NCI-H774 (cell line): ENCODE measurements around the gene ALOX5.

ENCODE experiments used
- DNase-seq: peaks from one replicate; lab custom pipeline; 2025; lab: John Stamatoyannopoulos, UW

Gene ALOX5

DNA sequence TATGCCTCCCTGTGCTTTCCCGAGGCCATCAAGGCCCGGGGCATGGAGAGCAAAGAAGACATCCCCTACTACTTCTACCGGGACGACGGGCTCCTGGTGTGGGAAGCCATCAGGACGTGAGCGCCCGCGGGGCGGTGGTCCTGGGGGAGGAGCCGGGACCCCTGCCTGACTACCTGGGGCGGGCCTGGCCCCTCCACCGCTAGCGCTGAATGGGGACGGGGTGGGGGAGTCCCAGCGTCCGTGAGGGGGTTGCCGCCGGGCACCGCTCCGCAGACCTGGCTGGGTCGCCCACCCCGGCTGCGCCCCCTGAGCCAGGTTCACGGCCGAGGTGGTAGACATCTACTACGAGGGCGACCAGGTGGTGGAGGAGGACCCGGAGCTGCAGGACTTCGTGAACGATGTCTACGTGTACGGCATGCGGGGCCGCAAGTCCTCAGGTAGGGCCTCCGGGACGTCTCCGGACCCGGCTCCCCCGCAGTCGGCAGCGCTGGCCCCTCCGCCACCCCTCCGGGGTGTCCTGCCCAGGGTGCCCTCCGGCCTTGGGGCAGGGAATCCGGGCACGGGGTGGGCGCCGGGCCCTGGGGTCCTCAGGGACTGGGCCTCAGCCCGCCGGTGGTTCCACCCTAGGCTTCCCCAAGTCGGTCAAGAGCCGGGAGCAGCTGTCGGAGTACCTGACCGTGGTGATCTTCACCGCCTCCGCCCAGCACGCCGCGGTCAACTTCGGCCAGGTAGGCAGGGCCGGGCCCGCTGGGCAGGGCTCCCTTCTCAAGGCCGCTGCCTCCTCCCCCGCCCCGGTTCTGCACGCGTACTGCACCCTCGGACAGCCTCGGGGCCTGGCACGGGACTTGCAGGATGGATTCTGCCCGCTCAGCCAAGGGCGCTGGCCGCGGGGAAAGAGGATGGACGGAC lies 69.3 kb downstream of the ALOX5 start:
- DNase-seq: no peak

DNA sequence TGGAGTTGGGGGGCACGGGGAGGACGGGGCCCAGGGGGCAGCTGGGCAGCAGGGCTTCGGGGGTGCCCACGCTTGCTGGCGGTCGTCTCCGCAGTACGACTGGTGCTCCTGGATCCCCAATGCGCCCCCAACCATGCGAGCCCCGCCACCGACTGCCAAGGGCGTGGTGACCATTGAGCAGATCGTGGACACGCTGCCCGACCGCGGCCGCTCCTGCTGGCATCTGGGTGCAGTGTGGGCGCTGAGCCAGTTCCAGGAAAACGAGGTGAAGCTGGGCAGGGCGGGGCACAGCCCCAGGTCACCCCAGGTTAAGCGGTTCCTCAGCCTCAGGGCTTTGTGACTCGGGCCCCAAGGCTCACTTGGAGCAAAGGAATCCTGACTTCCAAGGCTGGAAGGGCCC lies 70.0 kb downstream of the ALOX5 start:
- DNase-seq: no peak

DNA sequence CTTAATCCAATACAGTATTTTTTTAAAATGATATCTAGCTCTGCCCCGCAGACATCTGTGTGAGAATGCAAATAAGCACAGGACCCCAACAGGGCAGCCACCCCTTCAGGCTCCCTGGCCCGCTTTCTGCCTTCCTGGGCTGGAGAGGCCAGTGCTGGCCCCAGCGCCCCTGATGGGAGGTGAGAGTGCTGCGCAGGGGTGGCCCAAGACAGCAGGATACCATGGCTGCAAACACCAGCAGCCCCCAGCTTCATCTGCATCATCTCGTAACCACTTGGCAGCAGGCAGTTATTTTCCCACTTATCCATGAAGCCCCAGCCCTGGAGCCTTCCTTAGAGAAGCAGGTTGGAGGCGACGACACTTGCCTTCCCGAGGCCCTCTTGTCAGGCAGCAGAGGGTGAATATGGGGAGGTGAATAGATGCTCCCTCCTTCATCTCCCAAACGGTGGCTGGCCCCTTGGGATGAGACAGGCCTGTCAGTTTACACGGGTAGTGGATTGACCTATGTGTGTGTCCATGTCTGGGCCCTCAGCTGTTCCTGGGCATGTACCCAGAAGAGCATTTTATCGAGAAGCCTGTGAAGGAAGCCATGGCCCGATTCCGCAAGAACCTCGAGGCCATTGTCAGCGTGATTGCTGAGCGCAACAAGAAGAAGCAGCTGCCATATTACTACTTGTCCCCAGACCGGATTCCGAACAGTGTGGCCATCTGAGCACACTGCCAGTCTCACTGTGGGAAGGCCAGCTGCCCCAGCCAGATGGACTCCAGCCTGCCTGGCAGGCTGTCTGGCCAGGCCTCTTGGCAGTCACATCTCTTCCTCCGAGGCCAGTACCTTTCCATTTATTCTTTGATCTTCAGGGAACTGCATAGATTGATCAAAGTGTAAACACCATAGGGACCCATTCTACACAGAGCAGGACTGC lies 71.2 kb downstream of the ALOX5 start:
- no peak for DNase-seq

DNA sequence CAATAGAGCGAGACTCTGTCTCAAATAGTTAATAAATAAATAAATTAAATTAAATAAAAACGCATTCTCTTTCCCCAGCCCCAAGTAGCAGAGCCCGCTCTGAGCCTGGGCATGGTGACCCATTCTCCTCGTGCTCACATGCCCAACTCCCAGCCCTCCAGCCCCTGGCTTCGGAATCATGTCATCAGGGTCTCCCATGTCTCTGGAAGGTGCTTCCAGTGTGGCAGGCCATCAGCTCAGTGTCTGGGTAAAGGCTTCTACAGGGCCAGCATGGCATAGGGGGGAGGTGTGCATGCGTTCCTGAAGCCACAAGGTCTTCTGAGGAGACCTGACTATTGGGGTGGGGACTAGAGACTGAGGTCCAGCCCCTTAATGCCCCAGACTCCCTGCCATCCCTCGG lies 72.8 kb downstream of the ALOX5 start:
- no peak for DNase-seq

DNA sequence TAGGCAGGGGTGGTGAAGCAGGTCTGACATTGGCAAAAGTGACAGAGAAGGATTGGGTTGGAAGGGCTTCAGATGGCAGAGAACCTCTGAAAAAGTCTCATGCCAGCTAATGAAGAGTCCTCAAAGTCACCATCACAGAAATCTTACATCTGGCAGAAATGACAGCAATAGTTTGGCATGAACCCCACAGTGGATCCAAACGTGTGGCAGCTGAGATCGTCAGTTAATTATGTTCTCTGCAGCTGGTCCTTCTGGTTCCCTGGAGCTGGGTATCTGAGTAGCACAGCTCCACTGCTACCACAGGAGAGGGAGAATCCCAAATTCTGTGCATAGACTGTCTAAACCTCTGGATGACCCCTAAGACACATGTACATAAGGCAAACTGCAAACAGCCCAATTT lies 73.4 kb downstream of the ALOX5 start:
- no peak for DNase-seq

DNA sequence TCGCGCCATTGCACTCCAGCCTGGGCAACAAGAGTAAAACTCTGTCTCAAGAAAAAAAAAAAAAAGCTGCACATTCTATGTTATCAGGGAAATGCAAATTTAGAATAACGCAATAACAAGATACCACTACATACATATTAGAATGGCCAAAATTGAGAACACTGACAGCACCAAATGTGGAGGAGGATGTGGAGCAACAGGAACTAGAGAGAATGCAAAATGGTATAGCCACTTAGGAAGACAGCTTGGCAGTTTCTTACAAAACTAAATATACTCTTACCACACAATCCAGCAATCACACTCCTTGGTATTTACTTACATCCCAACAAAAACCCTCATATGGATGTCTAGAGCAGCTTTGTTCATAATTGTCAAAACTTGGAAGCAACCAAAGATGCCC lies 76.8 kb downstream of the ALOX5 start:
- no peak for DNase-seq

DNA sequence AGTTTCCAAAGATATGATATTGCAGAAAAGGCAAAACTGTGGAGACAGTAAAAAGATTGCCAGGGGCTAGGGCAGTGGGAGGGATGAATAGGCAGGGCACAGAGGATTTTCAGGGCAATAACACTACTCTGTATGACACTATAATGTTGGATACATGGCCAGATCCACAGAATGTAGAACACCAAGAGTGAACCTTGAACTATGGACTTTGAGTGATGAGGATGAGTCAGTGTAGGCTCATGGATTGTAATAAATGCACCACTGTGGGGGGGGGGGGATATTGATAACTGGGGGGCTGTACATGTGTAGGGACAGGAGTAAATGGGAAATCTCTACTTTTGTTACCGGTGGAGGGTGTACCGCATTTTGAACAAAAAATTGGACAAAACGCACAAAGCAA lies 77.4 kb downstream of the ALOX5 start:
- DNase-seq: no peak

DNA sequence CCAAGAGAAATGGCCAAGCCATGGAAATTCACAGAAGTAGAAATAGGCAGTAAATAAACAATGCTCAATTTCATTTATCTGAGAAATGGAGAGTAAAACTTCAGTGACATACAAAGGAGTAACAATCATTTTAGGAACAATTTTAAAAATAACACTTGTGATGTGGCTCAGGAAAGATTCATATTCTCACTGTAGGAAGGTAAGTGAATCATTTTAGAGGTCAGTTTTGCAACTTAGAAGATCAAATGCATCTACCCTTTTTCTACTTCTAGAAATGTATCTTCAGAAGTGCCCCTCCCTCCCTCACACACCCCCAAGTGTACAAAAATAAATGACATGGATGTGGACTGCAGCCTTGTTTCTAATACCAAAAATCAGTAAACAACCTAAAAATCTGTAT lies 78.3 kb downstream of the ALOX5 start:
- DNase-seq: no peak

DNA sequence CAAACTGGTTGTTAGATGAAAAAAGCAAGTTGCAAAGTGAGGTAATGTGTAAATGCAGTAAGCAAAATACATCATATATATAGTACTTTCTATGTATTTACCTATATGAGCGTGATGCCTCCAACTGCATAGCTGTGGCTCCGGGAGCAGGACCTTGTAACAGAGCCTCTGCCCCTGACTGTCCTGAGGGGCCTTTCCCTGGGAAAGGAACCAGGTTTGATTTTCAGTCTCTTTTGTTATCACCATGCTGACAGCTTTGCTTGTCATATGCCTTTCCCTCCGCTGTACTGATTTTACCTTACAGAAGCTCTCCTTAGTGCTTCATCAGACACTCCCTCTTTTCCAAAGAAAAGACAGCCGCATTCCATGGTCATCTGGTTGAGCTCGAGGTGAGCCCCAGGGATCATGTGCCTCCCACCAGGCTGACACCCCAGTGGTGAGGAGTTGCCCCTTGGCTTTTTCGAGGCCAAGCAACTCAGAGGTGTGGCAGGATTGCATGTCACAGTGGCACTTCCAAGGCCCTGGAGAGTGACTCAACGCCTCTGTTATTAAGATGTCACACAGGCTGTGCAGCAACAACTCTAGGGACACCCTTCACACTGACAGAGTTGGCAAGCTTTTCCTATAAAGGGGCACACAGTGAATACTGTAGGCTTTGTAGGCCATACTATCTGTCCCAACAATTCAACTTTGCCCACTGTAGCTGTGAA lies 78.9 kb downstream of the ALOX5 start:
- no peak for DNase-seq

DNA sequence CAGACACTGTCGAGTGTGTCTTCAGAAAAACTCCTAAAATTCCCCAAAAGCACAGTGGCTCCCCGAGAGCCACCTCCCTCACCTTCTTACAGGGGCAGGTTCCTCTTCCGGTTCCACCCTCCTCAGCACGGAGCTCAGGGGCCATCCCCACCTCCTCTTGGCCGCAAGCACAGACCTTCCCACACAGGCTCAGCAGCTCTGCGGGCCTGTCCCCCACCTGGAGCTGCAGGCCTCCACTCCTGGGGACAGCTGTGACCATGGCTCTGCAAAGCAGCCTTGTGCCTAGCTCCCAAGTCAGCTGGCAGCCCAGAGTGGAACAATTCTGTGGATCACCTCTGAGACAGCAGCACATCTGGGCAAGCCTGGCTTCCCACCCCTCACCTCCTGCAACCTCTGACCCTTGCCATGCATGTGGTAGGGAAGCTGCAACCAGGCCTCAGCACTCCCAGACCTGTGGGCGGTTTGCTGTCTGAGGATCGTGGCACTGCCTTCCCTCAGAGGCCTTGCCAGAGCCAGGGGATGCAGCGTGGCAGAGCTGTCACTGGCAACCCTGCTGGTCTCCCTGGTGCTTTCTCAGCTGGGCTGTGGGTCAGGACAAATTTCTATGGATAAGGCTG lies 79.7 kb downstream of the ALOX5 start:
- no peak for DNase-seq

DNA sequence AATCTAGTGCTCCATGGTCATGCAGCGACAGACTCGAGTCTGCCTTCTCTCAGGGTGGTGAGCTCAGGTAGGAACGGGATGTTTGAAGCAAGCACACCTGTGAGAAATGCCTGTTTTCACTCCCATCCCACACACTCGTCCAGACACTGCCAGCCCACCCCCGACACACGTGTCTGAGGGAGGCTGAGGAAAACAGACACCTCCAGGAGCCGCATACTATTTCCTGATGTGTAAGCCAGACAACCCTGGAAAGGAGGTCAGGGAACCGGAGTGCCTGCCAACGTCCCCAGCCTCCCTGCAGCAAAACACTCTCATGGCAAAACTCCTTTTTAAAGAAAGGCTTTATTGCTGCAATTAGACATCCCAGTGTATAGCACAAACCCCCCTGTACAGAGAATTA lies 80.2 kb downstream of the ALOX5 start:
- DNase-seq: no peak

DNA sequence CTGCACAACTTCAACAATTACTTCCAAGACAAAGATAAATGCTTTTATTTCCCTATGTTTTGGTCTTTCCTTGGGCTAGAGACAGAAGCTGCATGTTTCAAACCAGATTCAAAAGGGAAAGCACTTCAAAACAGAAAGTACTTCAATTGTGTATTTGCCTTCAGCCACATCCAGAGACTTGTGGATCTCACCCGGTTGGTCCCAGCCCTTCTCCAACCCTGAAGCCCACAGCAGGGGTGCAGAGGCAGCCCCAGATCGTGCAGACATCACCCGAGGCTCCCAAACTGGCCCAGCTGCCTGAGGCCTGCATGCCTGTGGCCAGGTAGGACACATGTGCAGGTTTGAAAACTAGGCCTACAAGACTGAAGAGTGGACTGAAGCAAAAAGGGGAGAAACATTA lies 80.8 kb downstream of the ALOX5 start:
- no peak for DNase-seq

DNA sequence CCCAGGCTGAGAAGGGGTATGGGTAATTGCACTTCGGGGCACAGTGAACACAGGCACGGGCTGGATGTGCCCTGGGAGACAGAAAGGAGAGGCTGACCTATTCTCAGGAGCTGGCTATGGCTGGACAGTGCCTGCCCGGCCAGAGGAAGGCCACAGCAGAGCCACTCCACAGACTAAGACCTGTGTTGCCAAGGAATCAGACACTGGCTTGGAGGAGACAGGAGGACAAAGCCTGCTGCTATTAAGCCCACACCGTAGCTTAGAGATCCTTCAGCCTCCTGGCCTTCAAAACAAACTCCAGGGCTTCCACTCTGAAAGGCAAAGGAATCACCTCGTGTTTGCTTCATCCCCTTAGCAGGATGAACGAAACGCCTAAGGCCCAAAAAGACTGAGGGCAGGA lies 82.2 kb downstream of the ALOX5 start:
- DNase-seq: no peak

DNA sequence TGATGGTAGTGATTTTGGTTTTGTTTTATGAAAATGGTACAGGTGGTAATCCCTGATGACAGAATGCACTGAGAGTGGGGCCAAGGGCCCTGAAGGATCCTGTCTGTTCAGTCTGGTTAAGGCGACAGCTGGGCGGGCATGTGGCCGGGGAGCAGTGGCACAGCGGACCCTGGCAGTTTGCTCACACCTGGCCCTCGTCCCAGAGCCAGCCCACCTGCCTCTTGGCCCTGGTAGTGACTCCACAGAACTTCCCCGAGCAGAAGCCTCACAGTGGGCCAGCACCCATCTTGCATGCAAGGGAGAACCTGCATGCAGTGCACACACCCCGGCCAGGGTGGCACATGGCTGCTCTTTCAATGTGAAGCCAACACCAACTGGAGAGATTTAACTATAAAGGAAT lies 82.8 kb downstream of the ALOX5 start:
- no peak for DNase-seq

DNA sequence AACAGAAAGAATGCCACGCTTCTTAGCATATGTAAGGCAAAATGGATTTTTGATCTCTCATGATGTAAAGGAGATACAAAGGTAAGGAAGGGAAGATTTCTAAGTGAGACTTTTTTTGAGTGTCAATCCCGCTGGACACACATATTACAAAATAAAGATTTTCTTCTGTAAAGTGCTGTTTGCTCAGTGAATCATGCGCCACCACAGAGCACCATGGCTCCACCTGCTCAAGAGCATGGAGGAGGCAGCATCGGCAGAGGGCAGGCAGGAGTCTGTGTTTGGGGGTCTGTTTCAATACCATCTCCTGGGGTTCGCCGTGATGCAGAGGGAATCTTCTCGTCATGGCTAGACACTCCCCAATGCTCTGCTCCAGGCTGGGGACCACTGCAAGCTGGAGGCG lies 83.5 kb downstream of the ALOX5 start:
- DNase-seq: no peak

DNA sequence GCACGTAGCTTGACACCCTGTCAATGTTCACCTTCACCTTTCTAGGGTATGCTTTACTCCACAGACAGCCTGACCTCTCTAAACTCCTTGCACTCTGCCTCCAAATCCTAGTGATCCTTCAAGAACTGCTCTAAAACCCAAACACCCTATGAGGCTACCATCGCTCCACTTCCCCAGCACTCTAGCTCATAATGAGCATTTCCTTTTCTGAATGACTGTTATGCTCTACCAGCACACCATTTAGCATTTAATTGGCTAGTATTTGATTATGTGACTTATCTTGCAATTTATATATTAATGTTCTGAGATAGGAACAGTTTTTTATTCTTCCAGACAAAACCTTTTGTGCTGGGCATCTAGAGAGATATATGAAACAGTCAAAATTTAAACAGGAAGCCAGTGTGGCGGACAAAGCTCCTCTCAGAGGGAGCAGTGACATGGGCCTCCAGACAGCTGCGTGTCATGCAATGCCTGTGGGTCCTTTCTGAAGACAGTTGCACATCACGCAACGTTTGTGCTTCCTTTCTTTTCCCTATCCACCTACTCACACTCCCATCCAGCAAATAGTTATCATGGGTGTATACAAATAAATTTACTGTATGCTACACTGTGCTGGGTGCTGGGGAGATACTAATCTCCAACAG lies 86.3 kb downstream of the ALOX5 start:
- DNase-seq: no peak

DNA sequence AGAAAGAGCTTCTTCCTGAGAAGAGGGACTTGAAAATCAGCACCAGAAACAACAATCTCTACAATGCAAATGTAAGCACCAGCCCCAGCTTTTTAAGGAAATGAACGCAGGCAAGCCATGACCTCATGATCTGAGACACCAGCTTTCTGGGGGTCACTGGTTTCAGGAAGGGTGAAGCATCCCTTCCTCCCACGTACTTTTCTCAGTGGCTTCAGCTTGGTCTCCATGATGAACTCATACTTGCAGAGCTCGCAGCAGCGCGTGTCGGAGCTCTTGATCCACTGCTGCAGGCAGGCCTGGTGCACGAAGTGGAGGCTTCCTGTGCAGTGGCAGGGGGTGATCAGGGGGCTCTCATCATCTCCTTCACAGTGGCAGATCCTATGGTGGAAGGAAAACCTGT lies 87.0 kb downstream of the ALOX5 start:
- DNase-seq: no peak

DNA sequence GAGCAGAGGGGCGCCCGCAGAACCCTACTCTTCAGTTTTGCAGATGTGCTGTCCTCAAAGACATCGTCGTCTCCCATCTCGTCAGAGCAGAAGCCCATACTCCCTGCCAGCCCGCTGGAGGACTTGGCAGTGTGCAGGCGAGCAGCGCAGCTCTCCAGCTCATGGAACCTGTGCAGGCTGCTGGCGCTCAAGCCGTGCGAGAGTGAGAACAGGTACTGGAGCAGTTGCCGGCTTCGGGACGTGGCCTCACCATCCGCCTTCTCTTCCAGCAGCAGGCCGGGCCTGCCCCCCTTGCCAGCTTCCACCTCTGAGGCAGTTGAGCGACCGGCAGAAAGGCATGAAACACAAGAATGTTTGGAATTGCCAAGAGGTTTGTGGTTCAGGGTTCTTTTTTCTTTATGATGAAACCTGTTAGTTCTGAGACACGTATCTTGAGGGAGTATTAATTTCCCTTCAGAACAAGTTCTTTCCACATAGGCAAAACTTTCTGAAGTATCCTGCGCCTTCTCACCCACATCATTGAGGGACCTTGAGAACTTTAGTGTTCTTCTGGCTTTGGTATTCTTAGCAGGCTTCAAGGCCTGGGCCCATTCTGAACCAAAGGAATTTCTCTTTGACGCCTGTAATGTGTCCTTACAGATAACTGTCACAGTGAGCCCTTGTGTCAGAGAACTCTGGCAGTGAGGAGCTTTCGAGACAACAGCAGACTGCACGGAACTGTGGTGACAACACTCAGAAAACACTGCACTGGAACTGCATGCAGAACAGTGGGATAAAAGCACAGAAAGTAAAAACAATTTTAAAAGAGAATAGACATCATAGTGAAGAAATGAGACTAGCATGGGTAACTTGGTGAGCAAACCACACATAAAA lies 89.5 kb downstream of the ALOX5 start:
- no peak for DNase-seq

DNA sequence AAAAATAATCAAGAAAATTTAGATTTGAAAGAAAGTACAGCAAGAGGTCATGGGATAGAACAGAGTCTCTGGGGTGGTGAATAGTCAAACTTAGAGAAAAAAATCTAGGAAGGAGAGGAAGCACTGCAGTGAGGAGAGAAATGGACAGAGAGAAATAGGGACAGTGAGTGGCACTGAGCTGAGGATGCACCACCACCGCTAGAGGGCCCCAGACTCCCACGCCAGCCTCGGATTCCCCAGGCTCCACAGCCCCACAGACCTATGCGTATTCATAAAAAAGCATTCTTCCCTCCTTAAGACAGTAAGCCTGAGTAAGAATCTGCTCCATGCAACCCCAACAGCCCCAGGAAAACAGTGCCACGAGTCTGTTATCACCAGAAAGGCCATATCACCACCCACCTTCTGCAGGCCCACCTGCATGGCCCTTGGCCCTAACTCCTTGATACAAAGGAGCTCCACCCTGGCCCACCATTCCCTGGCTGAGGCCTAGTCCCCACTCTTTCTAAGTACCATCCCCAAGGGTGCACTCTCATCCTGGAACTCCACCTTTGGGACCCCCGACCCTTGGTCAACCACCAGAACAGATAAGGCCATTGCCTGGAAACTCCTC lies 91.0 kb downstream of the ALOX5 start:
- DNase-seq: peak; percentile 45

DNA sequence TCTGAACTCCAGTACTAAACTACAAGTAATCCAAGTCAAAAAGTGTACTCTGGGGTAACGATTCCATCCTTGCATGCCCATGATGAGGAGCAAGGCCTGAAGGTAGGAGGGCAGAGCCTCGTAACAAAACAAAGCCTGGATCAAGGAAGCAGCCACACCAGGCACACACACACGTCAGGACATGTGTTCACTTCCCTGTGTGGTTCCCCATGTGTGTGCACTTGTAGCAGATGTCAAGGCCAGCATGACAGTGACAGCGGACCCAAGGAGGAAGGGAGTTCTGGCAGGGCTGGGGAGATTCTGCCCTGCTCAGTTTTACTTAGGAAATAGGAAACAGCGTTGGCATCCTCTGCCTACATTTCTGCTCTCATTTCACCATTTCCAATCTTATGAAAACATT lies 92.8 kb downstream of the ALOX5 start:
- DNase-seq: no peak
